GM12878 (cell line): Measurements from ENCODE around the gene SIN3A. TPM values are rescaled to one million over a fixed set of nuclear protein-coding genes. Genes with fewer than 3 reads are reported as not detected.
A peak's percentile ranks its signal among the peaks of the same experiment; 100 is the strongest.

Experiments used
- CBFB ChIP-seq: IDR thresholded peaks from 2 replicates; pipeline ENCODE4 v1.6.1; 2016; ENCODE audit warnings: antibody characterized with exemption, low read depth
- CBX3 ChIP-seq: fragments of 200-600 bp; sonication (generic); IDR thresholded peaks from 2 replicates; pipeline ENCODE4 v1.6.1; 2016; ENCODE audit warnings: low read depth, borderline replicate concordance
- CBX5 ChIP-seq: sonication (generic); IDR thresholded peaks from 2 replicates; pipeline ENCODE4 v1.6.1; 2016; ENCODE audit warnings: low read depth, moderate library complexity, mild to moderate bottlenecking, inconsistent platforms
- DPF2 ChIP-seq: fragments of 450-650 bp; IDR thresholded peaks from 2 replicates; pipeline ENCODE4 v1.6.1; 2017; ENCODE audit warnings: mild to moderate bottlenecking
- EZH2 ChIP-seq: IDR thresholded peaks from 2 replicates; pipeline ENCODE4 v1.6.1; 2012; ENCODE audit warnings: low read depth, mild to moderate bottlenecking, control low read depth, inconsistent platforms, low read length, borderline replicate concordance; ENCODE audit not compliant: control insufficient read depth
- IKZF1 ChIP-seq: fragments of 450-650 bp; conservative IDR thresholded peaks from 2 replicates; pipeline ENCODE4 v1.6.1; 2017; ENCODE audit warnings: antibody characterized with exemption, mild to moderate bottlenecking
- MEF2A ChIP-seq: IDR thresholded peaks from 2 replicates; pipeline ENCODE4 v1.6.1; 2011; ENCODE audit warnings: low read depth, mild to moderate bottlenecking, low read length, moderate library complexity; ENCODE audit not compliant: insufficient read depth
- POLR2AphosphoS2 ChIP-seq: IDR thresholded peaks from 2 replicates; pipeline ENCODE4 v1.6.1; 2011; ENCODE audit warnings: low read depth, mild to moderate bottlenecking, low read length, improper control_type of control experiment, moderate library complexity
- SPI1 ChIP-seq: IDR thresholded peaks from 2 replicates; pipeline ENCODE4 v1.6.1; 2011; ENCODE audit warnings: low read depth, mild to moderate bottlenecking, low read length, moderate library complexity, borderline replicate concordance; ENCODE audit not compliant: insufficient read depth
- SREBF1 ChIP-seq: IDR thresholded peaks from 2 replicates; pipeline ENCODE4 v1.6.1; 2012; ENCODE audit warnings: mild to moderate bottlenecking, low read length
- SRF ChIP-seq, 2 experiments: IDR thresholded peaks; 2 replicates each; pipeline ENCODE4 v1.6.1; 2011; ENCODE audit warnings: low read depth in 2 of 2, low read length in 2 of 2, mild to moderate bottlenecking in 1 of 2, moderate library complexity in 1 of 2
- STAT1 ChIP-seq: fragments of 450-650 bp; conservative IDR thresholded peaks from 2 replicates; pipeline ENCODE4 v1.6.1; 2014; ENCODE audit warnings: antibody characterized with exemption, mild to moderate bottlenecking
- SUPT20H ChIP-seq: IDR thresholded peaks from 2 replicates; pipeline ENCODE4 v1.6.1; 2011; ENCODE audit warnings: low read depth, mild to moderate bottlenecking, low read length, moderate library complexity, borderline replicate concordance; ENCODE audit not compliant: control insufficient read depth
- TAF1 ChIP-seq: IDR thresholded peaks from 2 replicates; pipeline ENCODE4 v1.6.1; 2011; ENCODE audit warnings: mild to moderate bottlenecking, low read depth, low read length, borderline replicate concordance
- TBL1XR1 ChIP-seq: IDR thresholded peaks from 2 replicates; pipeline ENCODE4 v1.6.1; 2012; ENCODE audit warnings: low read depth, low read length, improper control_type of control experiment
- TCF12 ChIP-seq: IDR thresholded peaks from 2 replicates; pipeline ENCODE4 v1.6.1; 2011; ENCODE audit warnings: low read depth, mild to moderate bottlenecking, low read length
- ZNF217 ChIP-seq: fragments of 450-650 bp; IDR thresholded peaks from 2 replicates; pipeline ENCODE4 v1.6.1; 2017; ENCODE audit warnings: antibody characterized with exemption, mild to moderate bottlenecking
- polyA plus RNA-seq, 11 experiments: library from polyadenylated mRNA; depleted of rRNA in 4 of 11; unstranded in 6 of 11; stranded (reverse) in 5 of 11; fragments of >200 nt; fragmentation: Nextera tagmentation in 4 of 11; fragmentation: Illumina TruSeq in 1 of 11; extraction: Ambion mirVana in 4 of 11; extraction: Trizol in 1 of 11; gene quantifications; 1 replicate in 1 of 11; 2 replicates in 10 of 11; pipeline versions ENCODE4 v1.2.1 to v1.2.3, GENCODE V29; 2011 to 2016; ENCODE audit warnings: inconsistent platforms in 2 of 11, missing spikeins in 2 of 11, low read depth in 1 of 11
- total RNA-seq, 4 experiments: library from RNA; depleted of rRNA in 3 of 4; stranded (reverse); fragments of >200 nt in 3 of 4; fragmentation: Illumina TruSeq in 1 of 4; extraction: Trizol in 1 of 4; gene quantifications; 2 replicates each; pipeline versions ENCODE4 v1.2.1 to v1.2.3, GENCODE V29; 2013 to 2021
- TF ChIP-seq, protein P1 (sequence below): fragments of 450-650 bp; IDR thresholded peaks from 2 replicates; pipeline ENCODE4 v1.6.1; 2016; ENCODE audit warnings: mild to moderate bottlenecking, moderate library complexity, borderline replicate concordance
- TF ChIP-seq, protein P2 (sequence below): fragments of 450-650 bp; conservative IDR thresholded peaks from 2 replicates; pipeline ENCODE4 v1.6.1; 2017; ENCODE audit warnings: mild to moderate bottlenecking, moderate library complexity
- TF ChIP-seq, protein P3 (sequence below): fragments of 450-650 bp; IDR thresholded peaks from 2 replicates; pipeline ENCODE4 v1.6.1; 2014; ENCODE audit warnings: mild to moderate bottlenecking
- TF ChIP-seq, protein P4 (sequence below): fragments of 450-650 bp; IDR thresholded peaks from 2 replicates; pipeline ENCODE4 v1.6.1; 2017; ENCODE audit warnings: low read depth, mild to moderate bottlenecking, moderate library complexity

Gene SIN3A
- total and polyA plus RNA-seq, 10 of the 15 experiments (the other 5 are each of a cell fraction or from before 2014, with no cell fraction given), result 6.4 to 62.2 (median 29.2) TPM

DNA sequence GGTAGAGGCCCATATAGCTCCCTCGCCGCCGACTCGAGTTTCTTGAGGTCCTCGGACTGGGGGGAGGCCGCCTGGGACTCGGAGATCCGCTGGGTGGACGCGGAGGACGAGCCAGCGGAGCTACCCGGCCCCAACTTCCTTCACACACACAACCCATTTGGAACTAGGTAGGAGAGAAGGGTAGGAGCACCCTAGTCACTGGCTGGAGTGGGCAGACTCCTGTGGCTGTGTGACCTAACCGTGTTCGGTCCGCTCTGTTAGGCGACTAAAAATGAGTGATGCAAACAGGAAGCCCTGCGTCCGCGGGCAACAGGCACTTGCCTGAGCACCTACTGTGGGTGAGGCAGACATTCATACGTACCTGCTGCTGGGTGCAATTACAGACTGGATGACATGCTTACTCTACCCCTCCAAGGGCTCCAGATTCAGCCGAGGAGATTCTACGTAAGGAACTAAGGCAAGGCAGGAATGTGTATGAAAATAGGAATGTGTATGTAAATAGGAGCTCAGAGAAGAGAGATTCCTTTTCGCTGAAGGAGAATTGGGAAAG lies 4.6 kb upstream of the SIN3A start (continued):
- TF ChIP-seq, protein P1, sequence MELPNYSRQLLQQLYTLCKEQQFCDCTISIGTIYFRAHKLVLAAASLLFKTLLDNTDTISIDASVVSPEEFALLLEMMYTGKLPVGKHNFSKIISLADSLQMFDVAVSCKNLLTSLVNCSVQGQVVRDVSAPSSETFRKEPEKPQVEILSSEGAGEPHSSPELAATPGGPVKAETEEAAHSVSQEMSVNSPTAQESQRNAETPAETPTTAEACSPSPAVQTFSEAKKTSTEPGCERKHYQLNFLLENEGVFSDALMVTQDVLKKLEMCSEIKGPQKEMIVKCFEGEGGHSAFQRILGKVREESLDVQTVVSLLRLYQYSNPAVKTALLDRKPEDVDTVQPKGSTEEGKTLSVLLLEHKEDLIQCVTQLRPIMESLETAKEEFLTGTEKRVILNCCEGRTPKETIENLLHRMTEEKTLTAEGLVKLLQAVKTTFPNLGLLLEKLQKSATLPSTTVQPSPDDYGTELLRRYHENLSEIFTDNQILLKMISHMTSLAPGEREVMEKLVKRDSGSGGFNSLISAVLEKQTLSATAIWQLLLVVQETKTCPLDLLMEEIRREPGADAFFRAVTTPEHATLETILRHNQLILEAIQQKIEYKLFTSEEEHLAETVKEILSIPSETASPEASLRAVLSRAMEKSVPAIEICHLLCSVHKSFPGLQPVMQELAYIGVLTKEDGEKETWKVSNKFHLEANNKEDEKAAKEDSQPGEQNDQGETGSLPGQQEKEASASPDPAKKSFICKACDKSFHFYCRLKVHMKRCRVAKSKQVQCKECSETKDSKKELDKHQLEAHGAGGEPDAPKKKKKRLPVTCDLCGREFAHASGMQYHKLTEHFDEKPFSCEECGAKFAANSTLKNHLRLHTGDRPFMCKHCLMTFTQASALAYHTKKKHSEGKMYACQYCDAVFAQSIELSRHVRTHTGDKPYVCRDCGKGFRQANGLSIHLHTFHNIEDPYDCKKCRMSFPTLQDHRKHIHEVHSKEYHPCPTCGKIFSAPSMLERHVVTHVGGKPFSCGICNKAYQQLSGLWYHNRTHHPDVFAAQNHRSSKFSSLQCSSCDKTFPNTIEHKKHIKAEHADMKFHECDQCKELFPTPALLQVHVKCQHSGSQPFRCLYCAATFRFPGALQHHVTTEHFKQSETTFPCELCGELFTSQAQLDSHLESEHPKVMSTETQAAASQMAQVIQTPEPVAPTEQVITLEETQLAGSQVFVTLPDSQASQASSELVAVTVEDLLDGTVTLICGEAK, result peak; percentile 29; the same call in 1 of the 2 replicates
- TF ChIP-seq CBX3 (no peak), TAF1 (peak; percentile 63; the same call in 1 of the 2 replicates), SREBF1 (no peak), CBFB (no peak), STAT1 (no peak), TCF12 (no peak), ZNF217 (no peak), EZH2 (no peak), SPI1 (no peak), POLR2AphosphoS2 (no peak), CBX5 (no peak), SRF (IDR thresholded peaks at IDR 0.05; ENCODE audit: low read depth in 2 of 2, low read length in 2 of 2) (no peak), IKZF1 (peak; percentile 51; the same call in 1 of the 2 replicates), SUPT20H (no peak), TBL1XR1 (no peak), MEF2A (no peak), DPF2 (peak; percentile 76)
- TF ChIP-seq, protein P2, sequence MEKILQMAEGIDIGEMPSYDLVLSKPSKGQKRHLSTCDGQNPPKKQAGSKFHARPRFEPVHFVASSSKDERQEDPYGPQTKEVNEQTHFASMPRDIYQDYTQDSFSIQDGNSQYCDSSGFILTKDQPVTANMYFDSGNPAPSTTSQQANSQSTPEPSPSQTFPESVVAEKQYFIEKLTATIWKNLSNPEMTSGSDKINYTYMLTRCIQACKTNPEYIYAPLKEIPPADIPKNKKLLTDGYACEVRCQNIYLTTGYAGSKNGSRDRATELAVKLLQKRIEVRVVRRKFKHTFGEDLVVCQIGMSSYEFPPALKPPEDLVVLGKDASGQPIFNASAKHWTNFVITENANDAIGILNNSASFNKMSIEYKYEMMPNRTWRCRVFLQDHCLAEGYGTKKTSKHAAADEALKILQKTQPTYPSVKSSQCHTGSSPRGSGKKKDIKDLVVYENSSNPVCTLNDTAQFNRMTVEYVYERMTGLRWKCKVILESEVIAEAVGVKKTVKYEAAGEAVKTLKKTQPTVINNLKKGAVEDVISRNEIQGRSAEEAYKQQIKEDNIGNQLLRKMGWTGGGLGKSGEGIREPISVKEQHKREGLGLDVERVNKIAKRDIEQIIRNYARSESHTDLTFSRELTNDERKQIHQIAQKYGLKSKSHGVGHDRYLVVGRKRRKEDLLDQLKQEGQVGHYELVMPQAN, result no peak
- TF ChIP-seq, protein P3, sequence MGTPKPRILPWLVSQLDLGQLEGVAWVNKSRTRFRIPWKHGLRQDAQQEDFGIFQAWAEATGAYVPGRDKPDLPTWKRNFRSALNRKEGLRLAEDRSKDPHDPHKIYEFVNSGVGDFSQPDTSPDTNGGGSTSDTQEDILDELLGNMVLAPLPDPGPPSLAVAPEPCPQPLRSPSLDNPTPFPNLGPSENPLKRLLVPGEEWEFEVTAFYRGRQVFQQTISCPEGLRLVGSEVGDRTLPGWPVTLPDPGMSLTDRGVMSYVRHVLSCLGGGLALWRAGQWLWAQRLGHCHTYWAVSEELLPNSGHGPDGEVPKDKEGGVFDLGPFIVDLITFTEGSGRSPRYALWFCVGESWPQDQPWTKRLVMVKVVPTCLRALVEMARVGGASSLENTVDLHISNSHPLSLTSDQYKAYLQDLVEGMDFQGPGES, result no peak
- TF ChIP-seq, protein P4, sequence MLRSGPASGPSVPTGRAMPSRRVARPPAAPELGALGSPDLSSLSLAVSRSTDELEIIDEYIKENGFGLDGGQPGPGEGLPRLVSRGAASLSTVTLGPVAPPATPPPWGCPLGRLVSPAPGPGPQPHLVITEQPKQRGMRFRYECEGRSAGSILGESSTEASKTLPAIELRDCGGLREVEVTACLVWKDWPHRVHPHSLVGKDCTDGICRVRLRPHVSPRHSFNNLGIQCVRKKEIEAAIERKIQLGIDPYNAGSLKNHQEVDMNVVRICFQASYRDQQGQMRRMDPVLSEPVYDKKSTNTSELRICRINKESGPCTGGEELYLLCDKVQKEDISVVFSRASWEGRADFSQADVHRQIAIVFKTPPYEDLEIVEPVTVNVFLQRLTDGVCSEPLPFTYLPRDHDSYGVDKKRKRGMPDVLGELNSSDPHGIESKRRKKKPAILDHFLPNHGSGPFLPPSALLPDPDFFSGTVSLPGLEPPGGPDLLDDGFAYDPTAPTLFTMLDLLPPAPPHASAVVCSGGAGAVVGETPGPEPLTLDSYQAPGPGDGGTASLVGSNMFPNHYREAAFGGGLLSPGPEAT, result peak; percentile 25; the same call in 1 of the 2 replicates
